NCI-H2227 treated with DMSO at 0.1 percent for 48 hours (cell line): ENCODE results near the gene SLC6A17.
A peak's percentile ranks its signal among the peaks of the same experiment; 100 is the strongest.

Experiments
- DNase-seq: peaks from one replicate; lab custom pipeline; 2025; lab: John Stamatoyannopoulos, UW

SLC6A17 gene

GRCh38 chr1:110205156-110205555 is 54.9 kb downstream of the SLC6A17 start:
- no peak for DNase-seq

GRCh38 chr1:110205591-110206155 is 55.4 kb downstream of the SLC6A17 start:
- no peak for DNase-seq

GRCh38 chr1:110206261-110206920 is 56.1 kb downstream of the SLC6A17 start:
- no peak for DNase-seq

GRCh38 chr1:110207831-110208230 is 57.5 kb downstream of the SLC6A17 start:
- peak; percentile 50 for DNase-seq

GRCh38 chr1:110208916-110209645 is 58.8 kb downstream of the SLC6A17 start:
- peak; percentile 16 for DNase-seq

- DNase-seq, result peak; percentile 70
Measured at GRCh38 chr1:110209715-110210603, 59.7 kb downstream of the SLC6A17 start, which contains the start of gene KCNC4. Gene KCNC4, plus strand, starts transcription at chr1:110210314. Its CDS starts 1,186 bp downstream, at chr1:110211500.

GRCh38 chr1:110210604-110211495 is 60.6 kb downstream of the SLC6A17 start:
- peak; percentile 38 for DNase-seq

GRCh38 chr1:110211496-110212168 is 61.3 kb downstream of the SLC6A17 start:
- no peak for DNase-seq

GRCh38 chr1:110212169-110213142 is 62.2 kb downstream of the SLC6A17 start:
- peak; percentile 48 for DNase-seq

GRCh38 chr1:110213143-110213540 is 62.8 kb downstream of the SLC6A17 start:
- no peak for DNase-seq

GRCh38 chr1:110214454-110215404 is 64.4 kb downstream of the SLC6A17 start:
- no peak for DNase-seq

- DNase-seq, result no peak
Measured at GRCh38 chr1:110215621-110216515, 65.6 kb downstream of the SLC6A17 start.

GRCh38 chr1:110216844-110217444 is 66.7 kb downstream of the SLC6A17 start:
- DNase-seq, result no peak

- no peak for DNase-seq
Measured at GRCh38 chr1:110218137-110218536, 67.8 kb downstream of the SLC6A17 start.

- no peak for DNase-seq
Measured at GRCh38 chr1:110218739-110219138, 68.4 kb downstream of the SLC6A17 start.

GRCh38 chr1:110220324-110220723 is 70.0 kb downstream of the SLC6A17 start:
- DNase-seq, result no peak

GRCh38 chr1:110221119-110221518 is 70.8 kb downstream of the SLC6A17 start:
- no peak for DNase-seq
